ENCODE data around the gene LPGAT1.

- TF ChIP-seq, protein P1, sequence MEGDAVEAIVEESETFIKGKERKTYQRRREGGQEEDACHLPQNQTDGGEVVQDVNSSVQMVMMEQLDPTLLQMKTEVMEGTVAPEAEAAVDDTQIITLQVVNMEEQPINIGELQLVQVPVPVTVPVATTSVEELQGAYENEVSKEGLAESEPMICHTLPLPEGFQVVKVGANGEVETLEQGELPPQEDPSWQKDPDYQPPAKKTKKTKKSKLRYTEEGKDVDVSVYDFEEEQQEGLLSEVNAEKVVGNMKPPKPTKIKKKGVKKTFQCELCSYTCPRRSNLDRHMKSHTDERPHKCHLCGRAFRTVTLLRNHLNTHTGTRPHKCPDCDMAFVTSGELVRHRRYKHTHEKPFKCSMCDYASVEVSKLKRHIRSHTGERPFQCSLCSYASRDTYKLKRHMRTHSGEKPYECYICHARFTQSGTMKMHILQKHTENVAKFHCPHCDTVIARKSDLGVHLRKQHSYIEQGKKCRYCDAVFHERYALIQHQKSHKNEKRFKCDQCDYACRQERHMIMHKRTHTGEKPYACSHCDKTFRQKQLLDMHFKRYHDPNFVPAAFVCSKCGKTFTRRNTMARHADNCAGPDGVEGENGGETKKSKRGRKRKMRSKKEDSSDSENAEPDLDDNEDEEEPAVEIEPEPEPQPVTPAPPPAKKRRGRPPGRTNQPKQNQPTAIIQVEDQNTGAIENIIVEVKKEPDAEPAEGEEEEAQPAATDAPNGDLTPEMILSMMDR (IDR thresholded peaks at IDR 0.05) = no peak
- TF ChIP-seq EZH2 (IDR thresholded peaks at IDR 0.05) = no peak
Measured at GRCh38 chr1:211814313-211814712, 16.2 kb downstream of the LPGAT1 start.
